HepG2 (cell line): ENCODE data around the gene HSPB9. TPM values are rescaled to one million over a fixed set of nuclear protein-coding genes. Genes with fewer than 3 reads are reported as not detected.
A peak's percentile ranks its signal among the peaks of the same experiment; 100 is the strongest.

ENCODE experiments used
- CENPT ChIP-seq: sonication (generic); formaldehyde crosslinking; IDR thresholded peaks from 2 replicates; pipeline ENCODE4 v1.8.0; 2022; ENCODE audit warnings: low read depth, mild to moderate bottlenecking, moderate library complexity, missing genetic modification reagents
- KMT2B ChIP-seq: IDR thresholded peaks from 2 replicates; pipeline ENCODE4 v1.6.1; 2016; ENCODE audit warnings: missing genetic modification reagents, missing compliant biosample characterization
- NR0B2 ChIP-seq: sonication (generic); formaldehyde crosslinking; IDR thresholded peaks from 2 replicates; pipeline ENCODE4 v1.4.0; 2020; ENCODE audit warnings: mild to moderate bottlenecking, missing genetic modification reagents
- PRPF4 ChIP-seq: fragments of 200-400 bp; formaldehyde crosslinking; IDR thresholded peaks from 2 replicates; pipeline ENCODE4 v1.6.1; 2016; ENCODE audit warnings: low read length, low read depth; ENCODE audit not compliant: poor library complexity, severe bottlenecking
- RFX1 ChIP-seq: fragments of 450-650 bp; IDR thresholded peaks from 2 replicates; pipeline ENCODE4 v1.6.1; 2017
- TP53 ChIP-seq: sonication (generic); formaldehyde crosslinking; conservative IDR thresholded peaks from 2 replicates; pipeline ENCODE4 v1.4.0; 2020; ENCODE audit warnings: missing genetic modification reagents
- ZNF589 ChIP-seq: sonication (generic); formaldehyde crosslinking; conservative IDR thresholded peaks from 2 replicates; pipeline ENCODE4 v1.8.0; 2022; ENCODE audit warnings: mild to moderate bottlenecking, moderate library complexity, missing genetic modification reagents
- ZNF747 ChIP-seq: sonication (generic); formaldehyde crosslinking; IDR thresholded peaks from 2 replicates; pipeline ENCODE4 v1.8.1; 2023; ENCODE audit warnings: missing genetic modification reagents, mild to moderate bottlenecking, borderline replicate concordance
- polyA plus RNA-seq, 8 experiments: library from polyadenylated mRNA; depleted of rRNA in 3 of 8; stranded (reverse) in 7 of 8; unstranded in 1 of 8; fragments of >200 nt; fragmentation: Illumina TruSeq in 4 of 8; extraction: Trizol in 4 of 8; gene quantifications; 2 replicates each; pipeline versions ENCODE4 v1.2.1 to v1.2.3, GENCODE V29; 2011 to 2016; ENCODE audit warnings: low read depth in 4 of 8, missing spikeins in 1 of 8, mixed read lengths in 1 of 8; ENCODE audit not compliant: insufficient read depth in 1 of 8
- total RNA-seq, 5 experiments: library from RNA; depleted of rRNA; stranded (reverse); fragments of >200 nt; fragmentation: Illumina TruSeq; extraction: Trizol; gene quantifications; 2 replicates each; pipeline ENCODE4 v1.2.3, GENCODE V29; 2016; ENCODE audit warnings: low read depth in 1 of 5
- TF ChIP-seq, protein P1 (sequence below): fragments of 450-650 bp; IDR thresholded peaks from 2 replicates; pipeline ENCODE4 v1.6.1; 2017; ENCODE audit warnings: mild to moderate bottlenecking
- TF ChIP-seq, protein P2 (sequence below): sonication (generic); formaldehyde crosslinking; IDR thresholded peaks from 2 replicates; pipeline ENCODE4 v1.9.0; 2021; ENCODE audit warnings: mild to moderate bottlenecking, missing genetic modification reagents
- TF ChIP-seq, protein P3 (sequence below), 2 experiments: sonication (generic) in 1 of 2; formaldehyde crosslinking in 1 of 2; IDR thresholded peaks; 2 replicates each; pipeline versions ENCODE4 v1.6.1 to v1.9.0; 2014 to 2022; ENCODE audit warnings: antibody characterized with exemption in 1 of 2, borderline replicate concordance in 1 of 2, inconsistent platforms in 1 of 2, low read depth in 1 of 2, missing genetic modification reagents in 1 of 2

The HSPB9 gene
- total and polyA plus RNA-seq, 2 of the 13 experiments (the other 11 are each of a cell fraction or from before 2014, with no cell fraction given) = 0.05 to 0.24 TPM

- TF ChIP-seq, protein P1, sequence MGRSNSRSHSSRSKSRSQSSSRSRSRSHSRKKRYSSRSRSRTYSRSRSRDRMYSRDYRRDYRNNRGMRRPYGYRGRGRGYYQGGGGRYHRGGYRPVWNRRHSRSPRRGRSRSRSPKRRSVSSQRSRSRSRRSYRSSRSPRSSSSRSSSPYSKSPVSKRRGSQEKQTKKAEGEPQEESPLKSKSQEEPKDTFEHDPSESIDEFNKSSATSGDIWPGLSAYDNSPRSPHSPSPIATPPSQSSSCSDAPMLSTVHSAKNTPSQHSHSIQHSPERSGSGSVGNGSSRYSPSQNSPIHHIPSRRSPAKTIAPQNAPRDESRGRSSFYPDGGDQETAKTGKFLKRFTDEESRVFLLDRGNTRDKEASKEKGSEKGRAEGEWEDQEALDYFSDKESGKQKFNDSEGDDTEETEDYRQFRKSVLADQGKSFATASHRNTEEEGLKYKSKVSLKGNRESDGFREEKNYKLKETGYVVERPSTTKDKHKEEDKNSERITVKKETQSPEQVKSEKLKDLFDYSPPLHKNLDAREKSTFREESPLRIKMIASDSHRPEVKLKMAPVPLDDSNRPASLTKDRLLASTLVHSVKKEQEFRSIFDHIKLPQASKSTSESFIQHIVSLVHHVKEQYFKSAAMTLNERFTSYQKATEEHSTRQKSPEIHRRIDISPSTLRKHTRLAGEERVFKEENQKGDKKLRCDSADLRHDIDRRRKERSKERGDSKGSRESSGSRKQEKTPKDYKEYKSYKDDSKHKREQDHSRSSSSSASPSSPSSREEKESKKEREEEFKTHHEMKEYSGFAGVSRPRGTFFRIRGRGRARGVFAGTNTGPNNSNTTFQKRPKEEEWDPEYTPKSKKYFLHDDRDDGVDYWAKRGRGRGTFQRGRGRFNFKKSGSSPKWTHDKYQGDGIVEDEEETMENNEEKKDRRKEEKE = no peak
- TF ChIP-seq PRPF4 = no peak
- no peak for TF ChIP-seq ZNF747 (CRISPR knock-in tag)
- TF ChIP-seq NR0B2 (CRISPR knock-in tag) = peak; percentile 68; the same call in 1 of the 2 replicates
- no peak for TF ChIP-seq TP53 (CRISPR knock-in tag)
- TF ChIP-seq, protein P2, sequence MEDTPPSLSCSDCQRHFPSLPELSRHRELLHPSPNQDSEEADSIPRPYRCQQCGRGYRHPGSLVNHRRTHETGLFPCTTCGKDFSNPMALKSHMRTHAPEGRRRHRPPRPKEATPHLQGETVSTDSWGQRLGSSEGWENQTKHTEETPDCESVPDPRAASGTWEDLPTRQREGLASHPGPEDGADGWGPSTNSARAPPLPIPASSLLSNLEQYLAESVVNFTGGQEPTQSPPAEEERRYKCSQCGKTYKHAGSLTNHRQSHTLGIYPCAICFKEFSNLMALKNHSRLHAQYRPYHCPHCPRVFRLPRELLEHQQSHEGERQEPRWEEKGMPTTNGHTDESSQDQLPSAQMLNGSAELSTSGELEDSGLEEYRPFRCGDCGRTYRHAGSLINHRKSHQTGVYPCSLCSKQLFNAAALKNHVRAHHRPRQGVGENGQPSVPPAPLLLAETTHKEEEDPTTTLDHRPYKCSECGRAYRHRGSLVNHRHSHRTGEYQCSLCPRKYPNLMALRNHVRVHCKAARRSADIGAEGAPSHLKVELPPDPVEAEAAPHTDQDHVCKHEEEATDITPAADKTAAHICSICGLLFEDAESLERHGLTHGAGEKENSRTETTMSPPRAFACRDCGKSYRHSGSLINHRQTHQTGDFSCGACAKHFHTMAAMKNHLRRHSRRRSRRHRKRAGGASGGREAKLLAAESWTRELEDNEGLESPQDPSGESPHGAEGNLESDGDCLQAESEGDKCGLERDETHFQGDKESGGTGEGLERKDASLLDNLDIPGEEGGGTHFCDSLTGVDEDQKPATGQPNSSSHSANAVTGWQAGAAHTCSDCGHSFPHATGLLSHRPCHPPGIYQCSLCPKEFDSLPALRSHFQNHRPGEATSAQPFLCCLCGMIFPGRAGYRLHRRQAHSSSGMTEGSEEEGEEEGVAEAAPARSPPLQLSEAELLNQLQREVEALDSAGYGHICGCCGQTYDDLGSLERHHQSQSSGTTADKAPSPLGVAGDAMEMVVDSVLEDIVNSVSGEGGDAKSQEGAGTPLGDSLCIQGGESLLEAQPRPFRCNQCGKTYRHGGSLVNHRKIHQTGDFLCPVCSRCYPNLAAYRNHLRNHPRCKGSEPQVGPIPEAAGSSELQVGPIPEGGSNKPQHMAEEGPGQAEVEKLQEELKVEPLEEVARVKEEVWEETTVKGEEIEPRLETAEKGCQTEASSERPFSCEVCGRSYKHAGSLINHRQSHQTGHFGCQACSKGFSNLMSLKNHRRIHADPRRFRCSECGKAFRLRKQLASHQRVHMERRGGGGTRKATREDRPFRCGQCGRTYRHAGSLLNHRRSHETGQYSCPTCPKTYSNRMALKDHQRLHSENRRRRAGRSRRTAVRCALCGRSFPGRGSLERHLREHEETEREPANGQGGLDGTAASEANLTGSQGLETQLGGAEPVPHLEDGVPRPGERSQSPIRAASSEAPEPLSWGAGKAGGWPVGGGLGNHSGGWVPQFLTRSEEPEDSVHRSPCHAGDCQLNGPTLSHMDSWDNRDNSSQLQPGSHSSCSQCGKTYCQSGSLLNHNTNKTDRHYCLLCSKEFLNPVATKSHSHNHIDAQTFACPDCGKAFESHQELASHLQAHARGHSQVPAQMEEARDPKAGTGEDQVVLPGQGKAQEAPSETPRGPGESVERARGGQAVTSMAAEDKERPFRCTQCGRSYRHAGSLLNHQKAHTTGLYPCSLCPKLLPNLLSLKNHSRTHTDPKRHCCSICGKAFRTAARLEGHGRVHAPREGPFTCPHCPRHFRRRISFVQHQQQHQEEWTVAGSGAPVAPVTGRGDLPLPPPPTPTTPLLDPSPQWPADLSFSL (CRISPR knock-in tag) = no peak
- no peak for TF ChIP-seq ZNF589 (CRISPR knock-in tag)
- no peak for TF ChIP-seq RFX1
- TF ChIP-seq, protein P3, sequence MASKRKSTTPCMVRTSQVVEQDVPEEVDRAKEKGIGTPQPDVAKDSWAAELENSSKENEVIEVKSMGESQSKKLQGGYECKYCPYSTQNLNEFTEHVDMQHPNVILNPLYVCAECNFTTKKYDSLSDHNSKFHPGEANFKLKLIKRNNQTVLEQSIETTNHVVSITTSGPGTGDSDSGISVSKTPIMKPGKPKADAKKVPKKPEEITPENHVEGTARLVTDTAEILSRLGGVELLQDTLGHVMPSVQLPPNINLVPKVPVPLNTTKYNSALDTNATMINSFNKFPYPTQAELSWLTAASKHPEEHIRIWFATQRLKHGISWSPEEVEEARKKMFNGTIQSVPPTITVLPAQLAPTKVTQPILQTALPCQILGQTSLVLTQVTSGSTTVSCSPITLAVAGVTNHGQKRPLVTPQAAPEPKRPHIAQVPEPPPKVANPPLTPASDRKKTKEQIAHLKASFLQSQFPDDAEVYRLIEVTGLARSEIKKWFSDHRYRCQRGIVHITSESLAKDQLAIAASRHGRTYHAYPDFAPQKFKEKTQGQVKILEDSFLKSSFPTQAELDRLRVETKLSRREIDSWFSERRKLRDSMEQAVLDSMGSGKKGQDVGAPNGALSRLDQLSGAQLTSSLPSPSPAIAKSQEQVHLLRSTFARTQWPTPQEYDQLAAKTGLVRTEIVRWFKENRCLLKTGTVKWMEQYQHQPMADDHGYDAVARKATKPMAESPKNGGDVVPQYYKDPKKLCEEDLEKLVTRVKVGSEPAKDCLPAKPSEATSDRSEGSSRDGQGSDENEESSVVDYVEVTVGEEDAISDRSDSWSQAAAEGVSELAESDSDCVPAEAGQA (IDR thresholded peaks at IDR 0.05; ENCODE audit: low read depth) = no peak
- TF ChIP-seq, protein P3 (CRISPR knock-in tag; IDR thresholded peaks at IDR 0.05; ENCODE audit: borderline replicate concordance) = no peak
- no peak for TF ChIP-seq KMT2B (CRISPR knock-in tag)
- TF ChIP-seq CENPT = no peak
These were observed 34.6 kb upstream of the HSPB9 start (continued) for GRCh38 chr17:42087736-42088705.
